RPMI8226 (cell line): Measurements from ENCODE around the gene RPL39.
"Not testable (repeated sequence)": the region's sequence is repeated elsewhere in the genome, so short reads cannot be mapped to it uniquely, and the experiment has no call there.

Experiments
- DNase-seq: peaks from one replicate; pipeline ENCODE4 v3.0.0-alpha.2; 2015

RPL39 gene

DNA sequence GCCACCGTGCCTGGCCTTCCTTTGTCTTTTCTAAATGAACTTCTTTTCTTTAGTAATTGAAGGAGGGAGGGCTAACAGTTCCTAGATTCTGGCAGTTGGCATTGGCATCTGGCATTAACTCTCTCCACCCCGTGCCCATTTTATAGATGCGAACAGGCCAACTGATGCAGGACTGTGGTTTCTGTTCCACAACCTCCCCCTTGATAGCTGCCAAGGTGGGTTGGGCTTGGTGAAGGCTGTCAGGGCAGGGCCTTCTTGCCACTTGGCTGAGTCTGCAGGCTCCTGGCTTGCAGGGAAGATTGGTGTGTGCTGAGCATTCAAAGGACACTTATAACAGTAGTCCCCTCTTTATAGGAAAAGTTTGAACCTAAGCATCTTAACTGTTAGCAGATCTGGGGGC, 28.7 kb downstream of the RPL39 start:
- peak; percentile 80 for DNase-seq

DNA sequence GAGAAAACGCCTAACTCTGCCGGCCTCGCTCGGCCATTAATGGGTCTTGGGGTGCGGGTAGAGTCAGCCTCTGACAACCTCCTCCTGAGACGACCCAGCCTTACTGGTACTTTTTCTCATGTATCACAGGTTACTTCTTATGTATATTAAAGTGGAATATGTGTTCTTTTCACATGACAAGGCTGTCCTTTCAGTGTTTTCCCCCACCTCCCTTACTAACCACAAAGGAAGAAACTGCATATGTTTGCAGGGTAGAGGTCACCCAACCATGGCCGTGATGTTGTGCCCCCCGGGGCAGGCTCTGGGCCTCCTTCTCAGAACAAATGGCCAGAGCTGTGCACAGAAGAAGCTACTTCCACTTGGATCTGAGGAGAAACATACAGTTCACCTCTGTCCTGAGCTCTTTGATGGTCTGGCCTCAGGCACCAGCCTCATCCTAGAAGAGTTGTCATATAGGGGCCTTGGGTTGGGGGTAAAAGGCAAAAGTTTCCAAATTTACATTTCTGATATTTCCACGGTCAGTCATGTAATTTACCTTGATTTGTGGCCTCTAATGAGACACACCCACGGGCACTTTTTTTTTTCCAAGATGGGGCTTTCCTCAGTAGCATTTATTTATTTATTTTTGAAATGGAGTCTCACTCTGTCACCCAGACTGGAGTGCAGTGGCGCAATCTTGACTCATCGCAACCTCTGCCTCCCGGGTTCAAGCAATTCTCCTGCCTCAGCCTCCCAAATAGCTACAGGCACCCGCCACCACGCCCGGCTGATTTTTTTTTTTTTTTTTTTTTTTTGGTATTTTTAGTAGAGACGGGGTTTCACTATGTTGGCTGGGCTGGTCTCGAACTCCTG, 31.2 kb downstream of the RPL39 start:
- no peak for DNase-seq

DNA sequence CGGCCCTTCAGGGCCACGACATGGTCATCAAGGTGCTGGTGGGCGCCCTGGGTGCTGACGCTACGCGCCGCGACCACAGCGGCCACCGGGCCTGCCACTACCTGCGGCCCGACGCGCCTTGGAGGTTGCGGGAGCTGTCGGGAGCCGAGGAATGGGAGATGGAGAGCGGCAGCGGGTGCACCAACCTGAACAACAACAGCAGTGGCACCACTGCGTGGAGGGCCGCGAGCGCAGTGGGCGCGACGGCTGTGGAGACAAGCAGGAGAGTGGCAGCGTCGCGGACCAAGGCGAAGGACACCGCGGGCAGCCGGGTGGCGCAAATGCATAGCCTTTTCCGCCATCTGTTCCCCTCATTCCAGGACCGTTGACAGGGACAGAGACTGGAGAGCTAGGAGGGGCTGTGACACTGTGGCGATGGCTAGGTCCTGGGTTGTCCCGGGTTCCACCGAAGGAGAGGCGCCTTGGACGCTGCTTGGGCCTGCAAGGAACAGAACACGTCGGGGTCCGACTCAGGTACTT, 32.1 kb downstream of the RPL39 start:
- DNase-seq = no peak

DNA sequence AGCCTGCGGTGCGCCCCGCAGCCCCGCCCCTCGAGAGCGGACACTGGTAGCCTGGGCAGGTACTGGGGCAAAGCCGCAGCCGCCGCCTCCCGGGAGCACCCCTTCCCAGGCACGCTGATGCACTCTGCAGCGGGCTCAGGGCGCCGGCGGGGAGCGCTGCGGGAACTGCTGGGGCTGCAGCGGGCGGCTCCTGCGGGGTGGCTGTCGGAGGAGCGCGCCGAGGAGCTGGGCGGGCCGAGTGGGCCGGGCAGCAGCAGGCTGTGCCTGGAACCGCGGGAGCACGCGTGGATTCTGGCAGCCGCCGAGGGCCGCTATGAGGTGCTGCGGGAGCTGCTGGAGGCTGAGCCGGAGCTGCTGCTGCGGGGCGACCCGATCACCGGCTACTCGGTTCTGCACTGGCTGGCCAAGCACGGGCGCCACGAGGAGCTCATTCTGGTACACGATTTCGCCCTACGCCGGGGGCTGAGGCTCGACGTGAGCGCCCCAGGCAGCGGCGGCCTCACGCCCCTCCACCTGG, 32.6 kb downstream of the RPL39 start:
- DNase-seq = peak; percentile 48

DNA sequence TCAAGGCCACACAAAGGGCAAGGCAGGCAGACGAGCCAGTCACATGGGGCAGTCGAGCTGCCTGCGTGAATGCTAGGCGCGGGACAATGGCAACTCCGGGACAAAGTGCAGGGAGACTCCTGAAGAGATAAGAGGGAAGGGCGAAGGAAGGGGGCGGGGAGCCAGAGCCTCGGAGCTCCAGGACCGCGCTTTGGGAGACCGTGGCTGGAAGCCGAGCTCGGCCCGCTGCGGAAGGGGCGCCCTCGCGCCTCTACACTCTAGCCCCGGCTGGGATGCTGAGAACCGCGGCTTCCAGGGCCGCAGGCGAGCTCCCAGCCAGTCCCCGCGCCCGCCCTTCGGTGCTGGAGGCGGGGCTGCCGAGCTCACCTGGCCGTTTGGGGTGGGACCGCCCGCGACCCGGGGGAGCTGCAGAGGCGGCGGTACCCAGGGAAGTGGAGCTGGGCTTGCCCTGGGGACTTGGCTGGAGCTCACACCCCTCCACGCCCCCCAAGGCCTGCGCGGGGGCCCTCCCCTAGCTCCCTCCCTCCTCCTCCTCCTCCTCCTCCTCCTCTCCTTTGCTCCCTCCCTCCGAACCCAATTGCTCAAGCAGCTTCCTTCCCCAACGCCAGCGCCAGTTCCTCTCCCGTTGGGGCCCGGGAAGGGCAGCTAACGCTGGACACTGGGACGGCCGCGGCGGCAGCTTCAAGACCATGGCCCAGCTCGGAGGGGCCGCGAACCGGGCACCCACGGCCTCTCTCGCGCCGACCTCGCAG, 33.3 kb downstream of the RPL39 start, which contains the start of gene SOWAHD:
Gene SOWAHD (plus strand): TSS at position 610 of the 752 bp plus-strand sequence. CDS start 80 bp downstream, at position 690.
- no peak for DNase-seq

DNA sequence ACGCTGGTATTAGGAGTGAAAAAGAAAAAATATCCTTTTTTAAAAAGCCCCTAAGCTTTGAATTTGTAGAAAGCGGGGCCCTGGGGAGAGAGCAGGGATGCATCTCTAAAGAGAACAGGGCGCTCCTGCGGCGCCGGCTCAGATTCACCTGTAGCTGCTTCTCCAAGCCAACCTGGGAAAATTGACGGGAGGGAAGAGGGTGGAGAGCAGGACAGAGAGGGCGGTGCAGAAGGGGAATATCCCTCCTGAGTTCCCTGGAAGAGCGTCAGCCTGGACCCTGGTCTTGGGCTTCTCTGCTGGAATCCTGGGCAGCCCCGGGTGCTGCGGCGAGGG, 33.8 kb downstream of the RPL39 start:
- DNase-seq = no peak

DNA sequence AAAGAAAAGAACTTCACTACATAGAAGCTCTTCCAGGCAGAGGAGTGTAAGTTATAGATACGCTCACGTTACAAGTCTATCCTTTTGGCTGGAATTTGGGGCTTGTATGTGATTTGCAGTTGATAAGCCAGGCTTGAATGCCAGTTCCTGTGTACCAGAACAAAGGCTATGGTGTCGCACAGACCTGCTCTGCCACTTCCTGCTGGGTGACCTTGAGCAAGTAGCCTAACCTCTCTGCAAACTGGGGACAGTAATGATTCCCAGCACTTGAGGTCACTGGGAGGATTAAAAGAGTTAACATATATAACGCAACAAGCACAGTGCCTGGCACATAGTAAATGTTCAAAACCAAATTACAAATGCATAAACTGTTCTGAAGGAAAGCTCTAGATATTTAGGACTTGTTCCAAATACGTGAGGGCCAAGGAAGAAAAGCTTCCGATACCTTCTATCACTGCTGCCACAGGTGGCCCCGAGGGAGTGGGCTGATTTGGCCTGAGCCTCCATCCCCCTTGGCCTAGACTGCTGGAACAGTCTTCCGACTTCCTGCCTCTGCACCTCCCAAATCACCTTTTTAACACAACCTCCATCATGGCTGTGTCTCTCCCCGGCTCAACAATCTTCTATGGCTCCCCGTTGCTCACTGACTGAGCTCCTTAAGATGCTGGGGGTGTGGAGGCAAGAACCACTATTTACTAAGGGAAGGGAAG, 34.3 kb downstream of the RPL39 start:
- DNase-seq = no peak

DNA sequence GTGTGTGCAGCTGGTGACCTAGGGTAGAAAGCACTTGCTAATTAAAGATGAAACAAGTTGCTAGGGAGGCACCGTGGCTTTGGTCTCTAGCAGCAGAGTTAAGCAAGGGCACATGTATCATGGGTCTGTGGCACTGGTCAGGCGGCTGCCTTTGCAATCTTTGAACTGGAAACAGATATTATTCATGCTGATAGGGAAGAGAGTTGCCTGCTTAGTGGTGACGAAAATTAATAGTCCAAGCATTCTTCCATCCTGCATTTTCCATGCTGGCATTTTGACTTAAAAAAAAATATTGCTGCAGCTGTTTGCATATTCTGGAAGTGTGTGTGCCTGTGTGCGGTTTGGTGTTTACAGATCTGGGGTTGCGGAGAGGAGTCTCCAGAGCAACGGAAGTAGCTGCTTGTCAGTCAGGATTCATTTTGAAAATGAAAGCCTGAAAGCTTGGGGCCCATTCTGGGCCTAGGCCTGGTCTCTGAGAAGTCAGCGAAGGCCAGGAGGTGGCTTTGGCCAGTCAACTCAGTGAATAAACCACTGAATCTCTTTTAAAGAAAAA, 35.4 kb downstream of the RPL39 start:
- no peak for DNase-seq

DNA sequence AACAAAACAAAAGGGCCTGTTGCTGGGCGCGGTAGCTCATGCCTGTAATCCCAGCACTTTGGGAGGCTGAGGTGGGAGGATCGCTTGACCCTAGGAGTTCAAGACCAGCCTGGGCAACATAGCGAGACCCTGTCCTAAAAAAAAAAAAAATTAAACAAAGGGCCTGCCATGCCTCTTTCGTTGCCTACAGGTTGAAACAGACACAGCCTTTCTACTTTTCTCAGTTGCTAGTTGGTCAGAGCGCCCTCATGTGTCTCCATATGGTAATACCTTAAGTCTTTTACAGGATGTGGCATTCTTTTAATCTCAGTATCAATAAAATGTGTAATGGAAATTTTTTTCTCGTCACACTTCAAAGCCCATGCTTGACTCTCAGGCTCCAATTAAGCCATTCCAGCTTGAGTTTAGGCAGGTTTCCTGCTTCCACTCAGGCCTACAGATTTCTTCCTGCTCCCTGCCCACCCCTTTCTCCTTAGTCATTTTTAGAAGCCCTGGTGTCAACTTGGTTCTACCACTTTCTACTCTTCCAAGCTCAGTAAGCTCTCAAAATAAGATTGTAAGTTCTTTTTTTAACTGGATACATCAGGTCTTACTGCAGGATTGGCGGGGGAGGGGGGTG, 37.7 kb downstream of the RPL39 start:
- DNase-seq = peak; percentile 44

DNA sequence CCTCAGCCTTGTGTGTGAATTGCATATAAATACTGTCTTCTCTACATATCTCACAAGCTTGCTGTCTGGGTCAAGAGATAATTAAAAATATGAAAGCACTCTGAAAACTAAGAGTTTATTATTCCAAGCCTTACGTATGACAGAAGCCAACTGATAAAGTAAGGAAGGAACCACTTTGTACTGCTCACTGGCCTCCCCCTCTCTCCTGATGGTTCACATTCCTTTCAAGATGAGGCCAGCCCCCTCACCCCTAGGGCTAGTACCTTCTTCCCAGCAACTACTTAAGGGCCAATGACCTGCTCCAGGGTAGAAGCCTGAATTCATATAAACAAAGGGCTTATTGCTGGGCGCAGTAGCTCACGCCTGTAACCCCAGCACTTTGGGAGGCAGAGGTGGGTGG, 38.4 kb downstream of the RPL39 start:
- DNase-seq = no peak

DNA sequence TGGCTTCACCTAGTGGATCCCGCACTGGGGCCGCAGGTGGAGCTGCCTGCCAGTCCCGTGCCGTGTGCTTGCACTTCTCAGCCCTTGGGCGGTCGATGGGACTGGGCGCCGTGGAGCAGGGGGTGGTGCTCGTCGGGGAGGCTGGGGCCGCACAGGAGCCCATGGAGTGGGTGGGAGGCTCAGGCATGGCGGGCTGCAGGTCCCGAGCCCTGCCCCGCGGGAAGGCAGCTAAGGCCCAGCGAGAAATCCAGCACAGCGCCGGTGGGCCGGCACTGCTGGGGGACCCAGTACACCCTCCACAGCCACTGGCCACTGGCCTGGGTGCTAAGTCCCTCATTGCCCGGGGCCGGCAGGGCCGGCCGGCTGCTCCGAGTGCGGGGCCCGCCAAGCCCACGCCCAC, 40.7 kb downstream of the RPL39 start:
- DNase-seq = not testable (repeated sequence)

DNA sequence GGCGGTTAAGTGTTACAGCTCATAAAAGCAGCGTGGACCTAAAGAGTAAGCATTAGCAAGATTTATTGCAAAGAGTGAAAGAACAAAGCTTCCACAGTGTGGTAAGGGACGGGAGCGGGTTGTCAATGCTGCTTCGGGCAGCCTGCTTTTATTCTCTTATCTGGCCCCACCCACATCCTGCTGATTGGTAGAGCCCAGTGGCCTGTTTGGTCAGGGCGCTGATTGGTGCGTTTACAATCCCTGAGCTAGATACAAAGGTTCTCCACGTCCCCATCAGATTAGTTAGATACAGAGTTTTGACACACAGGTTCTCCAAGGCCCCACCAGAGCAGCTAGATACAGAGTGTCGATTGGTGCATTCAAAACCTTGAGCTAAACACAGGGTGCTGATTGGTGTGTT, 41.3 kb downstream of the RPL39 start:
- DNase-seq = not testable (repeated sequence)

DNA sequence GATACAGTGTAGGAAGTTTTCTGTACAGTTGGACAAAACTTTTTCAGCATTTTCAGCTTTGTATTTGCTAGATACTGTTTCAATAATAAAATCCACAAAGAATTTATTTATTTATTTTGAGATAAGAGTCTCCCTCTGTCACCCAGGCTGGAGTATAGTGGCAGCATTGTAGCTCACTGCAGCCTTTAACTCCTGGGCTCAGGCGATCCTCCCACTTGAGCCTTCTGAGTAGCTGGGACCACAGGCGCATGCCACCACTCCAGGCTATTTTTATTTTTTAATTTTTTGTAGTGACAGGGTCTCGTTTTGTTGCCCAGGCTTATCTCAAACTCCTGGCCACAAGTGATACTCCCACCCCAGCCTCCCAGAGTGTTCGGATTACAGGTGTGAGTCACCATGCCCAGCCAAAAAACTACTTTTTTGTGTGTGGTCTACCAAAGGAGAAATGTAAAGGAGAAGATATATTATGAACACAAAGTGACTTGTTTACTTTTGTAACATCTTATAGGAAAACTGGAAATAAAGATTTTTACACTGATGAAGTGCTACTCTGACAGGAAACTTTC, 46.1 kb downstream of the RPL39 start:
- DNase-seq = no peak

DNA sequence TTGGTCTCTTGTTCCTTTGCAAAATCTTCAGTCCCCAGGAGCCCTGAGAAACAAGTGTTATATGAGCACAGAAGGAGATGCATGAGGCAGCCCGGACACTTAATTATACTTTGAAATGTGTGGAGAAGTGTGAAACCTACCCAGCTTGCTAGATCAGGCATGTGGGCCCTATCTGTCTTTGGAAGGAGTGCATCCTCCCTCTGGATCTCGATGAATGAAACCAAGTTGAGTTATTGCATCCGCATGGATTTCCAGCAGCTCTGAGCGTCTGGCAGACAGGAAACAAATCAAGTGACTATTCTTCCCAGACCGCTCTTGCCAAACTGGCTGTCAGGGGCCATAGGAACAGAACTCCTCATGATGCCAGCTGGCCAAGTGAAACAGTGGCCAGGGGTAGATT, 52.7 kb downstream of the RPL39 start:
- DNase-seq = no peak
